Measurements from ENCODE around the gene IDI1. TPM values are rescaled to one million over a fixed set of nuclear protein-coding genes. Genes with fewer than 3 reads are reported as not detected.

IDI1 gene
- total RNA-seq, 2 experiments from 2014 or later, result 244 to 250 TPM

GRCh38 chr10:1024103-1024502, 24.8 kb downstream of the IDI1 start:
- intact Hi-C loops (cut with DNase I, micrococcal nuclease), result no loop called here

GRCh38 chr10:1022413-1022812, 26.5 kb downstream of the IDI1 start:
- ATAC-seq (ENCODE audit: poor library complexity) (no peak), DNase-seq (no peak)
- H3K36me3 ChIP-seq (ENCODE audit: insufficient read depth, low read length), result peaks cover 10% of the 10 kb centered on the region
- no peak overlapping the region for H3K4me3 Mint-ChIP-seq
- H3K27ac ChIP-seq (ENCODE audit: low read depth in 1 of 2, low read length in 2 of 2), result no peak overlapping the region
- ChIA-PET CTCF (no interaction called here), POLR2A (no interaction called here)
- intact Hi-C loops (cut with DNase I, micrococcal nuclease), result no loop called here
- no peak for TF ChIP-seq CTCF (IDR thresholded peaks at IDR 0.05)
- H3K4me1 Mint-ChIP-seq (ENCODE audit: low read depth), result no peaks in the 10 kb centered on the region
- no peak overlapping the region for H3K27ac Mint-ChIP-seq
- no peaks in the 10 kb centered on the region for H3K27me3 ChIP-seq (ENCODE audit: control insufficient read depth in 1 of 2, insufficient read depth in 2 of 2, low read length in 2 of 2)
- no peaks in the 10 kb centered on the region for H3K4me1 ChIP-seq (ENCODE audit: insufficient read depth, low read length)
- H3K36me3 Mint-ChIP-seq (ENCODE audit: low read depth), result peaks cover 23% of the 10 kb centered on the region
- no peaks in the 10 kb centered on the region for H3K9me3 Mint-ChIP-seq
- H3K9me3 ChIP-seq (ENCODE audit: control insufficient read depth in 1 of 2, insufficient read depth in 1 of 2, low read length in 2 of 2), result no peaks in the 10 kb centered on the region
- no peaks in the 10 kb centered on the region for H3K27me3 Mint-ChIP-seq
- H3K4me3 ChIP-seq (ENCODE audit: low read length), result no peak overlapping the region

More at GRCh38 chr10:1024103-1024502, 24.8 kb downstream of the IDI1 start:
- Histone ChIP-seq H3K27ac (ENCODE audit: low read depth in 1 of 2, low read length in 2 of 2) (no peak overlapping the region), H3K36me3 (ENCODE audit: insufficient read depth, low read length) (peaks cover 4% of the 10 kb centered on the region), H3K27me3 (ENCODE audit: control insufficient read depth in 1 of 2, insufficient read depth in 2 of 2, low read length in 2 of 2) (no peaks in the 10 kb centered on the region), H3K9me3 (ENCODE audit: control insufficient read depth in 1 of 2, insufficient read depth in 1 of 2, low read length in 2 of 2) (no peaks in the 10 kb centered on the region), H3K4me1 (ENCODE audit: insufficient read depth, low read length) (no peaks in the 10 kb centered on the region), H3K4me3 (ENCODE audit: low read length) (no peak overlapping the region)
- ATAC-seq (ENCODE audit: poor library complexity) (no peak), DNase-seq (no peak)
- Mint-ChIP-seq H3K9me3 (no peaks in the 10 kb centered on the region), H3K4me1 (ENCODE audit: low read depth) (no peaks in the 10 kb centered on the region), H3K36me3 (ENCODE audit: low read depth) (peaks cover 9% of the 10 kb centered on the region), H3K27ac (no peak overlapping the region), H3K4me3 (no peak overlapping the region), H3K27me3 (no peaks in the 10 kb centered on the region)
- POLR2A ChIA-PET, result no interaction called here
- no peak for TF ChIP-seq CTCF (IDR thresholded peaks at IDR 0.05)
- CTCF ChIA-PET, result no interaction called here

- no peak for TF ChIP-seq CTCF (IDR thresholded peaks at IDR 0.05)
- no peaks in the 10 kb centered on the region for H3K9me3 ChIP-seq (ENCODE audit: control insufficient read depth in 1 of 2, insufficient read depth in 1 of 2, low read length in 2 of 2)
- H3K4me1 ChIP-seq (ENCODE audit: insufficient read depth, low read length), result no peaks in the 10 kb centered on the region
- Mint-ChIP-seq H3K27me3 (no peaks in the 10 kb centered on the region), H3K36me3 (ENCODE audit: low read depth) (peaks cover 37% of the 10 kb centered on the region), H3K27ac (no peak overlapping the region), H3K4me1 (ENCODE audit: low read depth) (no peaks in the 10 kb centered on the region), H3K4me3 (no peak overlapping the region), H3K9me3 (no peaks in the 10 kb centered on the region)
- ATAC-seq (ENCODE audit: poor library complexity), result no peak
- H3K27ac ChIP-seq (ENCODE audit: low read depth in 1 of 2, low read length in 2 of 2), result no peak overlapping the region
- intact Hi-C loops (cut with DNase I, micrococcal nuclease), result no loop called here
- no peak overlapping the region for H3K4me3 ChIP-seq (ENCODE audit: low read length)
- no peak for DNase-seq
- POLR2A ChIA-PET, result no interaction called here
- no peaks in the 10 kb centered on the region for H3K27me3 ChIP-seq (ENCODE audit: control insufficient read depth in 1 of 2, insufficient read depth in 2 of 2, low read length in 2 of 2)
- H3K36me3 ChIP-seq (ENCODE audit: insufficient read depth, low read length), result peaks cover 24% of the 10 kb centered on the region
- CTCF ChIA-PET, result no interaction called here
Observed at GRCh38 chr10:1020958-1021357, 28.0 kb downstream of the IDI1 start.

All from CD4-positive, alpha-beta T cell (primary cell).